ENCODE data around the gene AK8.

The AK8 gene

GRCh38 chr9:132887181-132888120, 9.4 kb upstream of the AK8 start:
- DNase-seq: no peak

GRCh38 chr9:132886334-132886725, 8.2 kb upstream of the AK8 start:
- DNase-seq: no peak

GRCh38 chr9:132885720-132886333, 7.7 kb upstream of the AK8 start:
- DNase-seq: no peak

- DNase-seq: no peak
Observed at GRCh38 chr9:132883349-132884294, 5.5 kb upstream of the AK8 start.

GRCh38 chr9:132882616-132883015, 4.5 kb upstream of the AK8 start:
- DNase-seq: no peak

GRCh38 chr9:132881826-132882225, 3.7 kb upstream of the AK8 start:
- peak; percentile 45 for DNase-seq

- no peak for DNase-seq
Observed at GRCh38 chr9:132880324-132880661, 2.2 kb upstream of the AK8 start.

- no peak for DNase-seq
Observed at GRCh38 chr9:132879457-132880323, 1.6 kb upstream of the AK8 start.

- DNase-seq: no peak
Observed at GRCh38 chr9:132878695-132879456, 792 bp upstream of the AK8 start, which contains the start of gene SPACA9. Gene SPACA9 (plus strand): TSS chr9:132878898. CDS start chr9:132883948, 5,050 bp downstream.

GRCh38 chr9:132877458-132877823, 643 bp downstream of the AK8 start:
- DNase-seq: no peak

- DNase-seq: no peak
Observed at GRCh38 chr9:132876849-132877248, 1.2 kb downstream of the AK8 start.

- DNase-seq: no peak
Observed at GRCh38 chr9:132875159-132875558, 2.9 kb downstream of the AK8 start.

GRCh38 chr9:132873403-132873802, 4.7 kb downstream of the AK8 start:
- DNase-seq: no peak

- DNase-seq: no peak
Observed at GRCh38 chr9:132869266-132869665, 8.8 kb downstream of the AK8 start.

GRCh38 chr9:132866898-132867297, 11.2 kb downstream of the AK8 start:
- DNase-seq: no peak

- DNase-seq: no peak
Observed at GRCh38 chr9:132864691-132865090, 13.4 kb downstream of the AK8 start.

GRCh38 chr9:132864277-132864676, 13.8 kb downstream of the AK8 start:
- no peak for DNase-seq

- no peak for DNase-seq
Observed at GRCh38 chr9:132863096-132863495, 15.0 kb downstream of the AK8 start.

- no peak for DNase-seq
Observed at GRCh38 chr9:132862533-132862932, 15.6 kb downstream of the AK8 start.

- no peak for DNase-seq
Observed at GRCh38 chr9:132861666-132862065, 16.4 kb downstream of the AK8 start.

GRCh38 chr9:132858751-132859150, 19.3 kb downstream of the AK8 start:
- DNase-seq: no peak
